Measurements from ENCODE around the gene PP2D1.
"Not testable (repeated sequence)": the region's sequence is repeated elsewhere in the genome, so short reads cannot be mapped to it uniquely, and the experiment has no call there.

DNA sequence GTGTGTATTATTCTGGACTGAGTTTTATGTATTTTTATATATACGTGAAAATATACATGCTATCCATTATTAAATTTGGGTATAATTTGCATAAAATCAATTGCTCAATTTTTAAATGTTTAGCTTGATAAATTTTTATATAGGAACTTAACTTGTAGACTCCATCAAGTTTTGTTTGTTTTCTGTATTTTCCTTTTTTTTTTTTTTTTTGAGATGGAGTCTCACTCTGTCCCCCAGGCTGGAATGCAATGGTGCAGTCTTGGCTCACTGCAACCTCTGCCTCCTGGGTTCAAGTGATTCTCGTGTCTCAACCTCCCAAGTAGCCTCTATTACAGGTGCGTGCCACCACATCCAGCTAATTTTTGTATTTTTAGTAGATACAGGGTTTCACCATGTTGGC is 4.0 kb upstream of the PP2D1 start:
- not testable (repeated sequence) for TF ChIP-seq GABPA (IDR thresholded peaks at IDR 0.05; ENCODE audit: low read depth); CTCF (IDR thresholded peaks at IDR 0.05); TAF1 (IDR thresholded peaks at IDR 0.05; ENCODE audit: borderline replicate concordance, low read depth, low read length); GATA2 (CRISPR knock-in tag; IDR thresholded peaks at IDR 0.05); POLR2AphosphoS5 (IDR thresholded peaks at IDR 0.05; ENCODE audit: low read depth, low read length); SIN3A (IDR thresholded peaks at IDR 0.05; ENCODE audit: borderline replicate concordance, low read depth, low read length); RFX5 (IDR thresholded peaks at IDR 0.05; ENCODE audit: low read length); YY1 (IDR thresholded peaks at IDR 0.05; ENCODE audit: low read depth); EP300 (IDR thresholded peaks at IDR 0.05; ENCODE audit: borderline replicate concordance in 1 of 2, low read depth in 1 of 2, low read length in 1 of 2); FOXM1 (IDR thresholded peaks at IDR 0.05; ENCODE audit: low read depth)
